Lung (tissue), 12 donors: Measurements from ENCODE around the gene PRKN. TPM values are rescaled to one million over a fixed set of nuclear protein-coding genes. Genes with fewer than 3 reads are reported as not detected.

Source experiments
- ATAC-seq: fragments of 200-7000 bp; cut with Tn5 transposase; one replicate; pipeline ENCODE4 v1.9.1; 2020; ENCODE audit warnings: moderate number of reproducible peaks; ENCODE audit not compliant: insufficient read depth, low FRiP score
- DNase-seq, 3 donors: peaks; one replicate each; pipeline ENCODE4 v3.0.0-alpha.2; 2013 to 2017
- H3K27ac ChIP-seq, 2 donors: one replicate each; pipeline ENCODE4 v1.5.1; 2013; ENCODE audit warnings: mild to moderate bottlenecking in 2 of 2, moderate library complexity in 2 of 2, control low read depth in 1 of 2, inconsistent platforms in 1 of 2, low read depth in 1 of 2, low read length in 1 of 2
- H3K27me3 ChIP-seq, 3 donors: one replicate each; pipeline ENCODE4 v1.5.1; 2013; ENCODE audit warnings: low read length in 2 of 3; ENCODE audit not compliant: control insufficient read depth in 3 of 3, insufficient read depth in 3 of 3
- H3K36me3 ChIP-seq, 4 donors: one replicate each; pipeline ENCODE4 v1.5.1; 2013; ENCODE audit warnings: low read length in 4 of 4, mild to moderate bottlenecking in 1 of 4, moderate library complexity in 1 of 4; ENCODE audit not compliant: control insufficient read depth in 4 of 4, insufficient read depth in 4 of 4
- H3K4me1 ChIP-seq, 5 donors: one replicate each; pipeline ENCODE4 v1.5.1; 2013; ENCODE audit warnings: low read length in 5 of 5, mild to moderate bottlenecking in 2 of 5, moderate library complexity in 1 of 5; ENCODE audit not compliant: control insufficient read depth in 5 of 5, insufficient read depth in 5 of 5
- H3K4me3 ChIP-seq: one replicate; pipeline ENCODE4 v1.5.1; 2013; ENCODE audit warnings: mild to moderate bottlenecking, control low read depth, moderate library complexity
- H3K9ac ChIP-seq, 2 donors: one replicate each; pipeline ENCODE4 v1.5.1; 2013; ENCODE audit warnings: low read length in 2 of 2, control low read depth in 1 of 2; ENCODE audit not compliant: insufficient read depth in 1 of 2
- H3K9me3 ChIP-seq, 4 donors: one replicate each; pipeline ENCODE4 v1.5.1; 2013; ENCODE audit warnings: low read length in 3 of 4, mild to moderate bottlenecking in 1 of 4, moderate library complexity in 1 of 4; ENCODE audit not compliant: control insufficient read depth in 4 of 4, insufficient read depth in 3 of 4
- CTCF ChIP-seq: IDR thresholded peaks from 2 replicates; pipeline ENCODE4 v1.5.1; 2012; ENCODE audit warnings: mild to moderate bottlenecking; ENCODE audit errors: control extremely low read depth, extremely low read depth
- WGBS, 2 donors: extraction: QIAGEN DNeasy Blood & Tissue Kit; methylation state at CpG; one replicate each; pipeline ENCODE4 v1.1.7; 2013; 5-methylcytosine and 5-hydroxymethylcytosine counted together
- polyA plus RNA-seq, 2 donors: library from polyadenylated mRNA; stranded (reverse); fragments of 200-250 nt; gene quantifications; one replicate each; pipeline ENCODE4 v1.2.1, GENCODE V29; 2013
- total RNA-seq, 2 donors: library from RNA; depleted of rRNA in 1 of 2; stranded (reverse); fragments of >200 nt in 1 of 2; gene quantifications; one replicate each; pipeline ENCODE4 v1.2.1, GENCODE V29; 2014 to 2021
- donor health status: control.
- donor health status: control.
- donor health status: Bipolar disorder and iron deficiency.
- donor health status: healthy.
- donor health status: DM: yes; HTN: yes; CAD: no.

The PRKN gene
- total and polyA plus RNA-seq, 4 donors = 0.27 to 11.2 (median 3.1) TPM

- Histone ChIP-seq H3K9ac (no peak overlapping the region), H3K27ac (no peak overlapping the region), H3K27me3 (no peaks in the 10 kb centered on the region), H3K4me1 (no peaks in the 10 kb centered on the region), H3K9me3 (no peaks in the 10 kb centered on the region), H3K36me3 (no peaks in the 10 kb centered on the region), H3K4me3 (no peak overlapping the region)
- TF ChIP-seq CTCF = no peak
- WGBS, 2 donors = 70 to 71% methylated on average over 2 of the region's 2 CpGs
- DNase-seq = no peak
- ATAC-seq = no peak
Observed at GRCh38 chr6:161586887-161587286, 1140.7 kb downstream of the PRKN start.

- 80 to 85% methylated on average over 8 of the region's 8 CpGs for WGBS, 2 donors
- Histone ChIP-seq H3K9ac (no peak overlapping the region), H3K36me3 (no peaks in the 10 kb centered on the region), H3K27me3 (no peaks in the 10 kb centered on the region), H3K4me3 (no peak overlapping the region), H3K4me1 (no peaks in the 10 kb centered on the region), H3K9me3 (no peaks in the 10 kb centered on the region), H3K27ac (no peak overlapping the region)
- ATAC-seq (no peak), DNase-seq (no peak)
- no peak for TF ChIP-seq CTCF
Observed at GRCh38 chr6:161584621-161585340, 1142.8 kb downstream of the PRKN start.

- no peaks in the 10 kb centered on the region for H3K36me3 ChIP-seq
- no peak for ATAC-seq
- no peaks in the 10 kb centered on the region for H3K4me1 ChIP-seq
- no peaks in the 10 kb centered on the region for H3K27me3 ChIP-seq
- 46 to 72% methylated on average over 1 of the region's 1 CpG for WGBS, 2 donors
- no peak for TF ChIP-seq CTCF
- no peak overlapping the region for H3K4me3 ChIP-seq
- H3K27ac ChIP-seq = no peak overlapping the region
- H3K9me3 ChIP-seq = no peaks in the 10 kb centered on the region
- no peak overlapping the region for H3K9ac ChIP-seq
- no peak for DNase-seq
Observed at GRCh38 chr6:161584051-161584450, 1143.5 kb downstream of the PRKN start.

GRCh38 chr6:161583584-161583983 is 1144.0 kb downstream of the PRKN start:
- ATAC-seq (no peak), DNase-seq (no peak)
- no peaks in the 10 kb centered on the region for H3K36me3 ChIP-seq
- H3K9me3 ChIP-seq = no peaks in the 10 kb centered on the region
- TF ChIP-seq CTCF = no peak
- no peaks in the 10 kb centered on the region for H3K27me3 ChIP-seq
- no peak overlapping the region for H3K9ac ChIP-seq
- no peaks in the 10 kb centered on the region for H3K4me1 ChIP-seq
- 96 to 97% methylated on average over 5 of the region's 5 CpGs for WGBS, 2 donors
- no peak overlapping the region for H3K27ac ChIP-seq
- no peak overlapping the region for H3K4me3 ChIP-seq
